MCF 10A (cell line): ENCODE data around the gene ZFYVE21. TPM values are rescaled to one million over a fixed set of nuclear protein-coding genes. Genes with fewer than 3 reads are reported as not detected.

Experiments used
- BruUV-seq: library from RNA; stranded (reverse); fragments of 400-500 nt; replicated peaks from 2 replicates; lab custom pipeline; 2021; lab: Mats Ljungman, UMichigan
- CTCF ChIA-PET: fragments of 300-600 bp; sonication (Branson Sonifier 250); formaldehyde crosslinking; extraction: SDS; loops from one replicate; lab custom pipeline; 2021; ENCODE audit warnings: antibody characterized with exemption, inconsistent platforms; lab: Yijun Ruan, JAX
- POLR2A ChIA-PET: fragments of 300-600, 350-650 bp; sonication (Branson Sonifier 250); formaldehyde crosslinking; extraction: SDS; loops from one replicate; lab custom pipeline; 2020; ENCODE audit warnings: antibody characterized with exemption, inconsistent platforms; lab: Yijun Ruan, JAX
- DNase-seq: peaks from one replicate; pipeline ENCODE4 v3.0.0-alpha.2; 2018; ENCODE audit not compliant: unreplicated experiment
- H3K27ac Mint-ChIP-seq: one replicate; pipeline ENCODE4 v1.8.0; 2022; ENCODE audit warnings: mild to moderate bottlenecking, low read depth, mixed read lengths; ENCODE audit not compliant: unreplicated experiment
- H3K27me3 Mint-ChIP-seq: one replicate; pipeline ENCODE4 v1.8.0; 2022; ENCODE audit warnings: mixed read lengths; ENCODE audit not compliant: insufficient read depth, unreplicated experiment
- H3K36me3 Mint-ChIP-seq: one replicate; pipeline ENCODE4 v1.8.0; 2022; ENCODE audit warnings: mild to moderate bottlenecking, moderate library complexity, mixed read lengths; ENCODE audit not compliant: insufficient read depth, unreplicated experiment
- H3K4me1 Mint-ChIP-seq: one replicate; pipeline ENCODE4 v1.8.0; 2022; ENCODE audit warnings: mixed read lengths; ENCODE audit not compliant: insufficient read depth, unreplicated experiment
- H3K4me3 Mint-ChIP-seq: one replicate; pipeline ENCODE4 v1.8.0; 2022; ENCODE audit warnings: mild to moderate bottlenecking, moderate library complexity, mixed read lengths; ENCODE audit not compliant: unreplicated experiment
- H3K9me3 Mint-ChIP-seq: one replicate; pipeline ENCODE4 v1.8.0; 2022; ENCODE audit warnings: mixed read lengths; ENCODE audit not compliant: unreplicated experiment
- CTCF ChIP-seq: fragments of 200-600 bp; IDR thresholded peaks from one replicate; pipeline ENCODE4 v1.8.0; 2022; ENCODE audit warnings: antibody characterized with exemption, mild to moderate bottlenecking; ENCODE audit not compliant: unreplicated experiment
- intact Hi-C: fragments of 100-400 bp; cut with micrococcal nuclease; formaldehyde crosslinking; loops from 2 replicates; pipeline ENCODE4 v1.14.1; 2022
- total RNA-seq: library from RNA; stranded (reverse); gene quantifications from 2 replicates; pipeline ENCODE4 v1.2.3, GENCODE V29; 2022

Gene ZFYVE21
- total RNA-seq, 1 experiment from 2014 or later = 35.5 TPM

GRCh38 chr14:103727313-103727980 lies 11.8 kb downstream of the ZFYVE21 start:
- POLR2A ChIA-PET = no interaction called here
- intact Hi-C loops = no loop called here
- CTCF ChIA-PET = no interaction called here
- DNase-seq = no peak
- H3K27ac Mint-ChIP-seq = no peak overlapping the region
- no TSS peak for BruUV-seq
- peaks cover 34% of the 10 kb centered on the region for H3K36me3 Mint-ChIP-seq
- no peak for TF ChIP-seq CTCF
- H3K9me3 Mint-ChIP-seq = no peaks in the 10 kb centered on the region
- H3K27me3 Mint-ChIP-seq = no peaks in the 10 kb centered on the region
- peaks cover 8% of the 10 kb centered on the region for H3K4me1 Mint-ChIP-seq
- no peak overlapping the region for H3K4me3 Mint-ChIP-seq

- Mint-ChIP-seq H3K27ac (no peak overlapping the region), H3K36me3 (peaks cover 41% of the 10 kb centered on the region), H3K4me1 (peaks cover 5% of the 10 kb centered on the region), H3K9me3 (no peaks in the 10 kb centered on the region), H3K4me3 (no peak overlapping the region), H3K27me3 (no peaks in the 10 kb centered on the region)
- DNase-seq = no peak
- BruUV-seq = no TSS peak
- no peak for TF ChIP-seq CTCF
- CTCF ChIA-PET = interaction anchor here (0.6 kb wide), 1 partner anchor 194 kb away, joined by 3 read pairs; no protein-coding TSS in a partner anchor
- POLR2A ChIA-PET = no interaction called here
- intact Hi-C loops = no loop called here
Observed at GRCh38 chr14:103728141-103728540, 12.5 kb downstream of the ZFYVE21 start.

DNA sequence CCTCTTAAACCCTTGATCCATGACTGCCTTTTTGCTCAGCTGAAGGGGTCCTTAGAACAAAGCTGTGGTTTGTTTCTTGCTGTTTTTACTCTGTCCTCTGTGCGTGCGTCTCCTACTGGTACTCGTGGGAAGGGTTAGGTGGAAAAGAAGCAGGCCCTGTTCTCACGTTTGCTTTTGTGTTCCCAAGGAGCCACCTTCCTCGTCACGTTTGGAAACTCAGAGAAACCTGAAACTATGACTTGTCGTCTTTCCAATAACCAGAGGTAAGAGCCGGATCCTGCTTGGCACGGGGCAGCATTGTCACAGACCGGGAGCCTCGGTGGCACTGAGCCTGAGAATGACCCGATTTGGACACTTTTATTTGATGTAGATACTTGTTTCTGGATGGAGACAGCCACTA lies 13.1 kb downstream of the ZFYVE21 start:
- H3K9me3 Mint-ChIP-seq = no peaks in the 10 kb centered on the region
- intact Hi-C loops = no loop called here
- no peak for TF ChIP-seq CTCF
- H3K4me3 Mint-ChIP-seq = no peak overlapping the region
- H3K36me3 Mint-ChIP-seq = peaks cover 47% of the 10 kb centered on the region
- BruUV-seq = no TSS peak
- H3K4me1 Mint-ChIP-seq = no peaks in the 10 kb centered on the region
- ChIA-PET POLR2A (no interaction called here), CTCF (interaction anchor here (0.6 kb wide), 1 partner anchor 193 kb away, joined by 3 read pairs; no protein-coding TSS in a partner anchor)
- DNase-seq = no peak
- no peaks in the 10 kb centered on the region for H3K27me3 Mint-ChIP-seq
- H3K27ac Mint-ChIP-seq = no peak overlapping the region

DNA sequence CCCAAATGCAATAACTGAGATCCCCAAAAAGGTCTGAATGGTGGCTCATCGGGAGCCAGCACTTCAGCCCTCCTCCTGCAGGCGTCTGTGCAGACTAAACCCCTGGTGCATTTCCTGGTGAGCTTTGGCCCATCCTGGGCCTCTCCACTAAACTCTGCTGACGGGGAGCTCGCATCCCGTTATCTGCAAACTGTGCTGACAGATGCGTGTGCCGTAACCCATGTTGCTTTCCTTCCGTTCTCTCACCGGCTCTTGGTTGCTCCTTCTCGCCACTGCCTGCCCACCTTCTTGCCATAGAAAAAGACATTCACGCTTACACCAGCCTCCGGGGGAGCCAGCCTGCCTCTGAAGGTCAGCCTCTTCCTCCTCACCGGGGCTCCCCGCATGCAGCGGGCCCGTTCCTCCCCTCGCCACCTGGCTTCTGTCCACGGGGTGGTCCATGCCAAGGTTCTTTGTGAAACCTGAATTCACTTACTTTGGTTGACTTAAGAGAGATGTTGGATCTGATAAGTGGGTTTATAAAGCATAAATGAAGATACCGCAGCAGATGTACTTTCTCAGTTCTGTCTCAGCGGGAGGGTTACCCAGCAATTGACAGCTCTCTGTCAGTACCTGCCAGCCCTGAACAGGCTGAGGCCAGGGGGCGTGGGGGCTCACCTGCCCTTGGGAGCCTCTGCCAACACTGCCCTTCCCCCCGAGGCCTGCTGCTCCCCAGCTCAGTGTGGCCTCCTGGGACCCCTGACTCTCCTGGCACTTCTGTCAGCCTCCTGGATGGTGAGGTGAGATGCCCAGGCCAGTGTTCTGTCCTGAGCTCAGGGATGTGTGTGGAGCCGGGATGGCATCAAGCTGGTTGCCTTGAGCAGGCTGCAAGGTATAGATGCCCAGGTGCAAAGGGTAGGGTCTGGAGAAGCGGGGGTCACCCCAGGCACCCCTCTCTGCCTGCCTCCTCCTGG lies 14.2 kb downstream of the ZFYVE21 start:
- TF ChIP-seq CTCF = no peak
- DNase-seq = no peak
- ChIA-PET POLR2A (no interaction called here), CTCF (interaction anchor here (0.6 to 1.0 kb wide), 2 partner anchors 51 to 349 kb away, joined by 3 read pairs; no protein-coding TSS in a partner anchor)
- no TSS peak for BruUV-seq
- Mint-ChIP-seq H3K9me3 (no peaks in the 10 kb centered on the region), H3K27me3 (no peaks in the 10 kb centered on the region), H3K4me1 (no peaks in the 10 kb centered on the region), H3K36me3 (peaks cover 52% of the 10 kb centered on the region), H3K4me3 (no peak overlapping the region), H3K27ac (no peak overlapping the region)
- intact Hi-C loops = no loop called here
